Hepatocyte (in vitro differentiated cells): Measurements from ENCODE around the gene SPRED2. TPM values are rescaled to one million over a fixed set of nuclear protein-coding genes. Genes with fewer than 3 reads are reported as not detected.

Source experiments
- DNase-seq: peaks from one replicate; pipeline ENCODE4 v3.0.0-alpha.2; 2016; ENCODE audit warnings: low spot score
- H2AFZ ChIP-seq: fragments of 200-600 bp; sonication (generic); 2 replicates; pipeline ENCODE4 v1.6.0; 2016; ENCODE audit warnings: antibody characterized with exemption, mild to moderate bottlenecking
- H3K27ac ChIP-seq: fragments of 200-600 bp; sonication (generic); 2 replicates; pipeline ENCODE4 v1.5.1; 2016; ENCODE audit warnings: mild to moderate bottlenecking
- H3K27me3 ChIP-seq: fragments of 200-600 bp; sonication (generic); 2 replicates; pipeline ENCODE4 v1.6.1; 2016
- H3K36me3 ChIP-seq: fragments of 200-600 bp; sonication (generic); replicated peaks from 2 replicates; pipeline ENCODE4 v1.5.1; 2016; ENCODE audit warnings: low read depth; ENCODE audit not compliant: insufficient read depth
- H3K4me1 ChIP-seq: fragments of 200-600 bp; sonication (generic); 2 replicates; pipeline ENCODE4 v1.5.1; 2016; ENCODE audit warnings: mild to moderate bottlenecking, moderate library complexity; ENCODE audit not compliant: insufficient read depth
- H3K4me2 ChIP-seq: fragments of 200-600 bp; sonication (generic); 2 replicates; pipeline ENCODE4 v1.6.0; 2016
- H3K4me3 ChIP-seq: fragments of 200-600 bp; sonication (generic); 2 replicates; pipeline ENCODE4 v1.5.1; 2016; ENCODE audit warnings: mild to moderate bottlenecking
- H3K79me2 ChIP-seq: fragments of 200-600 bp; sonication (generic); 2 replicates; pipeline ENCODE4 v1.6.0; 2017; ENCODE audit warnings: mild to moderate bottlenecking
- H3K9me2 ChIP-seq: fragments of 200-600 bp; sonication (generic); replicated peaks from 2 replicates; pipeline ENCODE4 v1.6.0; 2017; ENCODE audit warnings: mild to moderate bottlenecking; ENCODE audit not compliant: insufficient read depth
- H3K9me3 ChIP-seq: fragments of 200-600 bp; sonication (generic); 2 replicates; pipeline ENCODE4 v1.5.1; 2016; ENCODE audit warnings: low read depth, mild to moderate bottlenecking
- H4K20me1 ChIP-seq: fragments of 200-600 bp; sonication (generic); 2 replicates; pipeline ENCODE4 v1.6.0; 2016; ENCODE audit warnings: mild to moderate bottlenecking; ENCODE audit not compliant: insufficient read depth, poor library complexity, severe bottlenecking
- CTCF ChIP-seq: fragments of 200-600 bp; sonication (generic); IDR thresholded peaks from 2 replicates; pipeline ENCODE4 v1.5.1; 2016; ENCODE audit warnings: antibody characterized with exemption, mild to moderate bottlenecking; ENCODE audit not compliant: poor library complexity
- EZH2 ChIP-seq: fragments of 200-600 bp; sonication (generic); IDR thresholded peaks from 2 replicates; pipeline ENCODE4 v1.6.1; 2016; ENCODE audit warnings: antibody characterized with exemption, mild to moderate bottlenecking, borderline replicate concordance
- EZH2phosphoT487 ChIP-seq: fragments of 200-600 bp; sonication (generic); IDR thresholded peaks from one replicate; pipeline ENCODE4 v1.6.1; 2018; ENCODE audit warnings: antibody characterized with exemption, mild to moderate bottlenecking, low read depth, moderate library complexity; ENCODE audit not compliant: unreplicated experiment, severe bottlenecking
- WGBS: methylation state at CpG from one replicate; pipeline ENCODE4 v1.1.6; 2016; ENCODE audit warnings: low lambda C conversion rate; ENCODE audit errors: missing lambda C conversion rate; 5-methylcytosine and 5-hydroxymethylcytosine counted together
- polyA plus RNA-seq: library from polyadenylated mRNA; unstranded; fragments of >200 nt; fragmentation: Nextera tagmentation; extraction: Ambion mirVana; gene quantifications from 2 replicates; pipeline ENCODE4 v1.2.1, GENCODE V29; 2016
- total RNA-seq: library from RNA; depleted of rRNA; stranded (reverse); fragments of >200 nt; gene quantifications from 2 replicates; pipeline ENCODE4 v1.2.3, GENCODE V29; 2014

Gene SPRED2
- total and polyA plus RNA-seq, 2 experiments from 2014 or later, result 12.7 to 14.1 TPM

GRCh38 chr2:65277791-65278483 lies 154.5 kb downstream of the SPRED2 start:
- H3K4me2 ChIP-seq, result no peak overlapping the region
- H3K27ac ChIP-seq, result no peak overlapping the region
- no peak overlapping the region for H2AFZ ChIP-seq
- no peak for DNase-seq
- H3K79me2 ChIP-seq, result no peaks in the 10 kb centered on the region
- WGBS, result 79% methylated on average over 5 of the region's 5 CpGs
- no peak overlapping the region for H3K4me3 ChIP-seq
- no peaks in the 10 kb centered on the region for H4K20me1 ChIP-seq
- H3K36me3 ChIP-seq, result no peaks in the 10 kb centered on the region
- no peaks in the 10 kb centered on the region for H3K9me3 ChIP-seq
- H3K27me3 ChIP-seq, result no peaks in the 10 kb centered on the region
- TF ChIP-seq CTCF (no peak), EZH2phosphoT487 (no peak), EZH2 (no peak)
- H3K9me2 ChIP-seq, result no peaks in the 10 kb centered on the region
- H3K4me1 ChIP-seq, result no peaks in the 10 kb centered on the region

GRCh38 chr2:65277118-65277517 lies 155.3 kb downstream of the SPRED2 start:
- no peaks in the 10 kb centered on the region for H3K79me2 ChIP-seq
- no peaks in the 10 kb centered on the region for H3K27me3 ChIP-seq
- no peak overlapping the region for H3K27ac ChIP-seq
- DNase-seq, result no peak
- H3K9me3 ChIP-seq, result no peaks in the 10 kb centered on the region
- TF ChIP-seq EZH2phosphoT487, result no peak
- no peak for TF ChIP-seq CTCF
- no peak for TF ChIP-seq EZH2
- H3K4me3 ChIP-seq, result no peak overlapping the region
- no peak overlapping the region for H2AFZ ChIP-seq
- H4K20me1 ChIP-seq, result no peaks in the 10 kb centered on the region
- H3K9me2 ChIP-seq, result no peaks in the 10 kb centered on the region
- H3K4me1 ChIP-seq, result no peaks in the 10 kb centered on the region
- no peak overlapping the region for H3K4me2 ChIP-seq
- H3K36me3 ChIP-seq, result no peaks in the 10 kb centered on the region
- 59% methylated on average over 3 of the region's 3 CpGs for WGBS

GRCh38 chr2:65276609-65277008 lies 155.8 kb downstream of the SPRED2 start:
- 67% methylated on average over 5 of the region's 5 CpGs for WGBS

More at GRCh38 chr2:65276609-65277008, 155.8 kb downstream of the SPRED2 start:
- no peaks in the 10 kb centered on the region for H3K36me3 ChIP-seq
- H3K79me2 ChIP-seq, result no peaks in the 10 kb centered on the region
- H3K4me1 ChIP-seq, result no peaks in the 10 kb centered on the region
- no peaks in the 10 kb centered on the region for H3K27me3 ChIP-seq
- H3K4me2 ChIP-seq, result no peak overlapping the region
- no peaks in the 10 kb centered on the region for H3K9me2 ChIP-seq
- TF ChIP-seq CTCF (no peak), EZH2 (no peak), EZH2phosphoT487 (no peak)
- no peak overlapping the region for H3K4me3 ChIP-seq
- no peaks in the 10 kb centered on the region for H3K9me3 ChIP-seq
- no peak for DNase-seq
- H2AFZ ChIP-seq, result no peak overlapping the region
- H4K20me1 ChIP-seq, result no peaks in the 10 kb centered on the region
- no peak overlapping the region for H3K27ac ChIP-seq
